Ovary (tissue), 3 donors: ENCODE data around the gene TMEM247.

ENCODE experiments used
- CTCF ChIP-seq, 3 donors: fragments of 450-650 bp in 2 of 3; fragments of 200-600 bp in 1 of 3; IDR thresholded peaks; one replicate each; pipeline versions ENCODE4 v1.5.1 to v1.8.0; 2016 to 2022; ENCODE audit warnings: antibody characterized with exemption in 3 of 3, mild to moderate bottlenecking in 1 of 3
- EP300 ChIP-seq: sonication (generic); formaldehyde crosslinking; IDR thresholded peaks from one replicate; pipeline ENCODE4 v1.6.1; 2017; ENCODE audit warnings: antibody characterized with exemption
- donor health status: DM: no; HTN: no; CAD: no.

GRCh38 chr2:46518861-46519260 is 39.5 kb downstream of the TMEM247 start:
- TF ChIP-seq CTCF (IDR thresholded peaks at IDR 0.05), result no peak
- TF ChIP-seq EP300, result no peak
